H9 (cell line): Measurements from ENCODE around the gene PAX8. TPM values are rescaled to one million over a fixed set of nuclear protein-coding genes. Genes with fewer than 3 reads are reported as not detected.
"Not testable (repeated sequence)": the region's sequence is repeated elsewhere in the genome, so short reads cannot be mapped to it uniquely, and the experiment has no call there.

Experiments
- DNase-seq: peaks from one replicate; pipeline ENCODE4 v3.0.0-alpha.2; 2017
- H2AFZ ChIP-seq: one replicate; pipeline ENCODE4 v1.6.1; 2013; ENCODE audit warnings: mild to moderate bottlenecking, low read length, control low read depth, moderate library complexity
- H2AK5ac ChIP-seq: 2 replicates; pipeline ENCODE4 v1.6.1; 2013; ENCODE audit warnings: low read length, control low read depth, mixed read lengths; ENCODE audit not compliant: insufficient read length
- H2BK120ac ChIP-seq: one replicate; pipeline ENCODE4 v1.6.1; 2013; ENCODE audit warnings: low read depth, mild to moderate bottlenecking, low read length, control low read depth, inconsistent platforms; ENCODE audit not compliant: poor library complexity, severe bottlenecking
- H2BK12ac ChIP-seq: 2 replicates; pipeline ENCODE4 v1.6.1; 2013; ENCODE audit warnings: low read length, control low read depth, mixed read lengths, low read depth; ENCODE audit not compliant: insufficient read length
- H2BK15ac ChIP-seq: 2 replicates; pipeline ENCODE4 v1.6.1; 2013; ENCODE audit warnings: low read depth, low read length, control low read depth
- H2BK20ac ChIP-seq: one replicate; pipeline ENCODE4 v1.6.1; 2013; ENCODE audit warnings: low read depth, mild to moderate bottlenecking, low read length, control low read depth, inconsistent platforms; ENCODE audit not compliant: poor library complexity, severe bottlenecking
- H2BK5ac ChIP-seq: 2 replicates; pipeline ENCODE4 v1.6.1; 2013; ENCODE audit warnings: low read length, control low read depth, mixed read lengths; ENCODE audit not compliant: insufficient read length
- H3K14ac ChIP-seq: 2 replicates; pipeline ENCODE4 v1.6.1; 2013; ENCODE audit warnings: low read length, control low read depth; ENCODE audit not compliant: insufficient read depth
- H3K18ac ChIP-seq: 2 replicates; pipeline ENCODE4 v1.6.1; 2013; ENCODE audit warnings: low read depth, mild to moderate bottlenecking, mixed read lengths, low read length, control low read depth; ENCODE audit not compliant: insufficient read length
- H3K23ac ChIP-seq: 2 replicates; pipeline ENCODE4 v1.6.1; 2013; ENCODE audit warnings: low read length, control low read depth, mixed read lengths, low read depth; ENCODE audit not compliant: insufficient read length
- H3K23me2 ChIP-seq: 2 replicates; pipeline ENCODE4 v1.6.1; 2013; ENCODE audit warnings: low read depth, mild to moderate bottlenecking, mixed read lengths, low read length, control low read depth; ENCODE audit not compliant: insufficient read length, poor library complexity, severe bottlenecking
- H3K27ac ChIP-seq: 2 replicates; pipeline ENCODE4 v1.5.1; 2013; ENCODE audit warnings: low read length, control low read depth, mixed read lengths, low read depth; ENCODE audit not compliant: insufficient read length
- H3K27me3 ChIP-seq: 2 replicates; pipeline ENCODE4 v1.6.1; 2013; ENCODE audit warnings: low read length, control low read depth, inconsistent platforms; ENCODE audit not compliant: insufficient read depth
- H3K4ac ChIP-seq: 2 replicates; pipeline ENCODE4 v1.6.1; 2013; ENCODE audit warnings: low read depth, mild to moderate bottlenecking, control low read depth, inconsistent platforms, low read length, moderate library complexity
- H3K4me1 ChIP-seq: 2 replicates; pipeline ENCODE4 v1.6.1; 2013; ENCODE audit warnings: low read length, control low read depth, inconsistent platforms; ENCODE audit not compliant: insufficient read depth
- H3K4me2 ChIP-seq: 2 replicates; pipeline ENCODE4 v1.6.1; 2013; ENCODE audit warnings: low read length, control low read depth, mixed read lengths; ENCODE audit not compliant: insufficient read length, insufficient read depth
- H3K56ac ChIP-seq: 2 replicates; pipeline ENCODE4 v1.6.1; 2013; ENCODE audit warnings: low read depth, mild to moderate bottlenecking, mixed read lengths, low read length, control low read depth; ENCODE audit not compliant: insufficient read length
- H3K79me1 ChIP-seq: 2 replicates; pipeline ENCODE4 v1.6.1; 2013; ENCODE audit warnings: low read depth, mild to moderate bottlenecking, moderate library complexity, low read length, control low read depth, inconsistent platforms; ENCODE audit not compliant: insufficient read depth, poor library complexity, severe bottlenecking
- H3K79me2 ChIP-seq: 2 replicates; pipeline ENCODE4 v1.6.1; 2013; ENCODE audit warnings: low read length, control low read depth, inconsistent platforms; ENCODE audit not compliant: insufficient read depth
- H3K9ac ChIP-seq: 2 replicates; pipeline ENCODE4 v1.6.1; 2013; ENCODE audit warnings: low read length, control low read depth, mixed read lengths; ENCODE audit not compliant: insufficient read length; ENCODE audit errors: extremely low read depth
- H3K9me3 ChIP-seq: one replicate; pipeline ENCODE4 v1.6.1; 2013; ENCODE audit warnings: low read depth, low read length, inconsistent platforms; ENCODE audit not compliant: control insufficient read depth
- H3T11ph ChIP-seq: one replicate; pipeline ENCODE4 v1.6.1; 2013; ENCODE audit warnings: mild to moderate bottlenecking, low read length, control low read depth, inconsistent platforms
- H4K20me1 ChIP-seq: one replicate; pipeline ENCODE4 v1.6.1; 2013; ENCODE audit not compliant: control insufficient read depth, insufficient read length, insufficient read depth
- H4K5ac ChIP-seq: 2 replicates; pipeline ENCODE4 v1.6.1; 2013; ENCODE audit warnings: low read depth, mild to moderate bottlenecking, mixed read lengths, low read length, control low read depth; ENCODE audit not compliant: insufficient read length
- H4K8ac ChIP-seq: replicated peaks from 2 replicates; pipeline ENCODE4 v1.6.1; 2013; ENCODE audit warnings: low read length, control low read depth, mixed read lengths, low read depth; ENCODE audit not compliant: insufficient read length
- H4K91ac ChIP-seq: 2 replicates; pipeline ENCODE4 v1.6.1; 2013; ENCODE audit warnings: low read depth, mild to moderate bottlenecking, moderate library complexity, mixed read lengths, low read length, control low read depth; ENCODE audit not compliant: insufficient read length
- H3K27ac Mint-ChIP-seq, 3 experiments: 2 replicates in 2 of 3; 3 replicates in 1 of 3; pipeline ENCODE4 v1.8.0; 2020 to 2021; ENCODE audit warnings: mixed read lengths in 3 of 3, mild to moderate bottlenecking in 1 of 3, moderate library complexity in 1 of 3
- H3K27me3 Mint-ChIP-seq: 2 replicates; pipeline ENCODE4 v1.8.0; 2021; ENCODE audit warnings: low read depth, mild to moderate bottlenecking, moderate library complexity, mixed read lengths
- H3K36me3 Mint-ChIP-seq, 3 experiments: 2 replicates in 2 of 3; 3 replicates in 1 of 3; pipeline ENCODE4 v1.8.0; 2020 to 2021; ENCODE audit warnings: low read depth in 3 of 3, mixed read lengths in 3 of 3; ENCODE audit not compliant: insufficient read depth in 1 of 3
- H3K4me1 Mint-ChIP-seq, 2 experiments: 2 replicates each; pipeline ENCODE4 v1.8.0; 2020; ENCODE audit warnings: mixed read lengths in 2 of 2
- H3K4me3 Mint-ChIP-seq, 2 experiments: 2 replicates in 1 of 2; 3 replicates in 1 of 2; pipeline ENCODE4 v1.8.0; 2020 to 2021; ENCODE audit warnings: mild to moderate bottlenecking in 2 of 2, mixed read lengths in 2 of 2, moderate library complexity in 1 of 2
- H3K9me3 Mint-ChIP-seq, 2 experiments: 2 replicates in 1 of 2; 3 replicates in 1 of 2; pipeline ENCODE4 v1.8.0; 2020; ENCODE audit warnings: mild to moderate bottlenecking in 2 of 2, mixed read lengths in 2 of 2, moderate library complexity in 1 of 2
- WGBS: extraction: QIAGEN DNeasy Blood & Tissue Kit; methylation state at CpG from one replicate; pipeline ENCODE4 v1.1.7; 2013; ENCODE audit warnings: missing lambda C conversion rate, low lambda C conversion rate, mixed read lengths; ENCODE audit not compliant: insufficient read length; ENCODE audit errors: extremely low coverage; 5-methylcytosine and 5-hydroxymethylcytosine counted together
- total RNA-seq: library from RNA; stranded (reverse); gene quantifications from 2 replicates; pipeline ENCODE4 v1.2.1, GENCODE V29; 2021
- TF ChIP-seq, protein P1 (sequence below): fragments of 200-600 bp; sonication (generic); conservative IDR thresholded peaks from 3 replicates; pipeline ENCODE4 v1.8.0; 2021; ENCODE audit warnings: antibody characterized with exemption, mild to moderate bottlenecking

The PAX8 gene
- total RNA-seq, 1 experiment from 2014 or later = not detected

DNA sequence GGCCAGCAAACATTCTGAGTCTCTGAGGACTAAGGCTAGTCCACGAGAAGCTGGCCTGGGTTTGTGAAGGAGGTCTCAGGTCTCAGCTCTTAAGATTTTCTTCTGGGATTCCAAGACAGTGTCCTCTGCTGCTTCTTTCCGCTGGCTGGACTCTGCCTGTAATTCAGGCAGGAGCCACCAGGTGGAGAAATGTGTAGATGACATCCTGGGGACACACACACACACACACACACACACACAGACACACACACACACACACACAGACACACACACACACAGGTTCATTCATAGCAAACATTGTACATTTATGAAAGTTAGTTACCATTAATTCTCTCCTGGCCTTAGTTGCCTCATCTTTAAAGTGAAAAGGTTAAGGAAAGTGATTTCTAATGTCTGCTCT, 18.9 kb upstream of the PAX8 start:
- H4K5ac ChIP-seq, H3K27ac Mint-ChIP-seq, H3T11ph ChIP-seq, H3K9ac ChIP-seq, H2AK5ac ChIP-seq, H3K9me3 ChIP-seq, H3K56ac ChIP-seq, H4K20me1 ChIP-seq, H2BK5ac ChIP-seq, H3K79me1 ChIP-seq, H3K4me2 ChIP-seq, H2BK120ac ChIP-seq, H2AFZ ChIP-seq, H3K4me3 Mint-ChIP-seq, H3K4me1 ChIP-seq, H3K23ac ChIP-seq, H3K9me3 Mint-ChIP-seq, DNase-seq, H3K18ac ChIP-seq, H2BK20ac ChIP-seq, H3K23me2 ChIP-seq, H3K4me1 Mint-ChIP-seq, H3K79me2 ChIP-seq, H3K27ac ChIP-seq, H4K8ac ChIP-seq, H3K14ac ChIP-seq, H3K36me3 Mint-ChIP-seq, H4K91ac ChIP-seq, H2BK12ac ChIP-seq, H2BK15ac ChIP-seq, H3K27me3 ChIP-seq, H3K4ac ChIP-seq: not testable (repeated sequence)
- no CpG with 5 or more reads among the region's 2 CpGs for WGBS
- peaks cover 53% of the 10 kb centered on the region for H3K27me3 Mint-ChIP-seq
- TF ChIP-seq, protein P1, sequence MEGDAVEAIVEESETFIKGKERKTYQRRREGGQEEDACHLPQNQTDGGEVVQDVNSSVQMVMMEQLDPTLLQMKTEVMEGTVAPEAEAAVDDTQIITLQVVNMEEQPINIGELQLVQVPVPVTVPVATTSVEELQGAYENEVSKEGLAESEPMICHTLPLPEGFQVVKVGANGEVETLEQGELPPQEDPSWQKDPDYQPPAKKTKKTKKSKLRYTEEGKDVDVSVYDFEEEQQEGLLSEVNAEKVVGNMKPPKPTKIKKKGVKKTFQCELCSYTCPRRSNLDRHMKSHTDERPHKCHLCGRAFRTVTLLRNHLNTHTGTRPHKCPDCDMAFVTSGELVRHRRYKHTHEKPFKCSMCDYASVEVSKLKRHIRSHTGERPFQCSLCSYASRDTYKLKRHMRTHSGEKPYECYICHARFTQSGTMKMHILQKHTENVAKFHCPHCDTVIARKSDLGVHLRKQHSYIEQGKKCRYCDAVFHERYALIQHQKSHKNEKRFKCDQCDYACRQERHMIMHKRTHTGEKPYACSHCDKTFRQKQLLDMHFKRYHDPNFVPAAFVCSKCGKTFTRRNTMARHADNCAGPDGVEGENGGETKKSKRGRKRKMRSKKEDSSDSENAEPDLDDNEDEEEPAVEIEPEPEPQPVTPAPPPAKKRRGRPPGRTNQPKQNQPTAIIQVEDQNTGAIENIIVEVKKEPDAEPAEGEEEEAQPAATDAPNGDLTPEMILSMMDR = 0 out of 3 replicates have a peak, but pooled peaks have one; percentile 12
